Endothelial cell (in vitro differentiated cells): ENCODE results near the gene KRTAP9-2. TPM values are rescaled to one million over a fixed set of nuclear protein-coding genes. Genes with fewer than 3 reads are reported as not detected.
"Not testable (repeated sequence)": the region's sequence is repeated elsewhere in the genome, so short reads cannot be mapped to it uniquely, and the experiment has no call there.

ENCODE experiments used
- DNase-seq: peaks from one replicate; pipeline ENCODE4 v3.0.0; 2021; ENCODE audit warnings: low spot score
- H3K27ac Mint-ChIP-seq: one replicate; pipeline ENCODE4 v1.8.0; 2021; ENCODE audit warnings: mixed read lengths, inconsistent platforms; ENCODE audit not compliant: unreplicated experiment
- H3K27me3 Mint-ChIP-seq: one replicate; pipeline ENCODE4 v1.8.0; 2021; ENCODE audit warnings: mild to moderate bottlenecking, moderate library complexity, mixed read lengths, inconsistent platforms; ENCODE audit not compliant: unreplicated experiment
- H3K36me3 Mint-ChIP-seq: one replicate; pipeline ENCODE4 v1.8.0; 2021; ENCODE audit warnings: mild to moderate bottlenecking, low read depth, mixed read lengths, inconsistent platforms; ENCODE audit not compliant: unreplicated experiment
- H3K4me1 Mint-ChIP-seq: one replicate; pipeline ENCODE4 v1.8.0; 2021; ENCODE audit warnings: mild to moderate bottlenecking, mixed read lengths, inconsistent platforms; ENCODE audit not compliant: unreplicated experiment
- H3K4me3 Mint-ChIP-seq: one replicate; pipeline ENCODE4 v1.8.0; 2021; ENCODE audit warnings: mild to moderate bottlenecking, mixed read lengths, inconsistent platforms; ENCODE audit not compliant: unreplicated experiment
- H3K9me3 Mint-ChIP-seq: one replicate; pipeline ENCODE4 v1.8.0; 2021; ENCODE audit warnings: mixed read lengths, inconsistent platforms; ENCODE audit not compliant: unreplicated experiment
- CTCF ChIP-seq: fragments of 200-600 bp; sonication (generic); IDR thresholded peaks from one replicate; pipeline ENCODE4 v1.5.0; 2021; ENCODE audit warnings: antibody characterized with exemption; ENCODE audit not compliant: unreplicated experiment
- long read RNA-seq: library from polyadenylated mRNA; unstranded; transcript quantifications from one replicate; pipeline ENCODE4 v2.0.0, GENCODE V29; 2020; ENCODE audit not compliant: unreplicated experiment
- total RNA-seq: library from RNA; stranded (reverse); fragmentation: NEBNext Ultra II Directional; extraction: Animal tissue kit (Norgen Biotek cat#: 25700); gene quantifications from one replicate; pipeline ENCODE4 v1.2.1, GENCODE V29; 2021; ENCODE audit not compliant: unreplicated experiment

KRTAP9-2 gene
- not detected for total RNA-seq
- long read RNA-seq = 0 reads

- DNase-seq, H3K9me3 Mint-ChIP-seq, H3K27me3 Mint-ChIP-seq, H3K4me3 Mint-ChIP-seq, H3K4me1 Mint-ChIP-seq, H3K27ac Mint-ChIP-seq, H3K36me3 Mint-ChIP-seq: not testable (repeated sequence)
Measured at GRCh38 chr17:41226598-41227095, at the start of gene KRTAP9-2. KRTAP9-2 (plus strand) TSS chr17:41226648; CDS start chr17:41226655, 7 bp downstream.

- Mint-ChIP-seq H3K4me3 (no peak overlapping the region), H3K27me3 (no peaks in the 10 kb centered on the region), H3K9me3 (no peaks in the 10 kb centered on the region), H3K4me1 (no peaks in the 10 kb centered on the region), H3K36me3 (no peaks in the 10 kb centered on the region), H3K27ac (no peak overlapping the region)
- no peak for TF ChIP-seq CTCF
- no peak for DNase-seq
Measured at GRCh38 chr17:41176744-41177387, 49.6 kb upstream of the KRTAP9-2 start.

- no peaks in the 10 kb centered on the region for H3K27me3 Mint-ChIP-seq
- H3K9me3 Mint-ChIP-seq = no peaks in the 10 kb centered on the region
- TF ChIP-seq CTCF = no peak
- H3K27ac Mint-ChIP-seq = no peak within 1 kb of the TSS
- no peaks in the 10 kb centered on the region for H3K4me1 Mint-ChIP-seq
- DNase-seq = no peak
- H3K4me3 Mint-ChIP-seq = no peak within 1 kb of the TSS
- H3K36me3 Mint-ChIP-seq = no peaks in the 10 kb centered on the region
Measured at GRCh38 chr17:41177727-41178271, 48.6 kb upstream of the KRTAP9-2 start, which contains the start of gene KRTAP4-2. KRTAP4-2 (minus strand) TSS chr17:41178221; CDS start chr17:41178164, 57 bp downstream.

- no peak overlapping the region for H3K27ac Mint-ChIP-seq
- no peaks in the 10 kb centered on the region for H3K27me3 Mint-ChIP-seq
- no peak overlapping the region for H3K4me3 Mint-ChIP-seq
- no peak for DNase-seq
- no peak for TF ChIP-seq CTCF
- H3K4me1 Mint-ChIP-seq = no peaks in the 10 kb centered on the region
- no peaks in the 10 kb centered on the region for H3K36me3 Mint-ChIP-seq
- no peaks in the 10 kb centered on the region for H3K9me3 Mint-ChIP-seq
Measured at GRCh38 chr17:41178341-41178740, 48.1 kb upstream of the KRTAP9-2 start.

GRCh38 chr17:41178843-41179616 lies 47.4 kb upstream of the KRTAP9-2 start:
- no peaks in the 10 kb centered on the region for H3K27me3 Mint-ChIP-seq
- no peaks in the 10 kb centered on the region for H3K36me3 Mint-ChIP-seq
- H3K4me1 Mint-ChIP-seq = no peaks in the 10 kb centered on the region
- no peaks in the 10 kb centered on the region for H3K9me3 Mint-ChIP-seq
- H3K4me3 Mint-ChIP-seq = no peak overlapping the region
- DNase-seq = no peak
- no peak for TF ChIP-seq CTCF
- H3K27ac Mint-ChIP-seq = no peak overlapping the region
